ENCODE data around the gene RASL11B.

RASL11B gene

GRCh38 chr4:52914051-52914605, 52.0 kb downstream of the RASL11B start:
- peak; percentile 68 for DNase-seq (ENCODE audit: low spot score)

DNA sequence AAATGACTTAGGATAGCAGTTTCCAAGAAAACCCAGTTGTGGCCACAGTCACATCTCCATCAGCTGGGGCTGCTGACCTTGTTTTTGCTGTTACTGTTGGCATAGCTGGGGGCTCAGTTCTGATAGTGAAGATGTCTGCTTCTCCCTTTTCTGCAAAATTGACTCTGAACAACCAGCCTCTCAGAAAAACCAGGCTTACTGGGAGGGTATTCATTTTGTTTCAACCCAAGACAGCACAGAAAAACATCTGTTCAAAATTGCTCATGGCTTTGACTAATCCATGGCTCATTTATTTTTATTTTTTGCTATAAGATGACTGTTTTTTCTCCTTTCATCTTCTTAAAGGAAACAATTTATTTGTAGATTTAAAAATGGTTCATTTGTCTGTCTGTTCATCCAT, 53.1 kb downstream of the RASL11B start:
- DNase-seq (ENCODE audit: low spot score) = no peak

- DNase-seq (ENCODE audit: low spot score) = no peak
Observed at GRCh38 chr4:52915730-52916300, 53.7 kb downstream of the RASL11B start.

Measured in AG20443 (cell line).